IPS DF 4.7 (cell line): ENCODE results near the gene LRP3.
"Not testable (repeated sequence)": the region's sequence is repeated elsewhere in the genome, so short reads cannot be mapped to it uniquely, and the experiment has no call there.

ENCODE experiments used
- DNase-seq: peaks from one replicate; pipeline ENCODE4 v3.0.0-alpha.2; 2013; ENCODE audit warnings: low spot score; ENCODE audit errors: extremely low read depth

LRP3 gene

DNA sequence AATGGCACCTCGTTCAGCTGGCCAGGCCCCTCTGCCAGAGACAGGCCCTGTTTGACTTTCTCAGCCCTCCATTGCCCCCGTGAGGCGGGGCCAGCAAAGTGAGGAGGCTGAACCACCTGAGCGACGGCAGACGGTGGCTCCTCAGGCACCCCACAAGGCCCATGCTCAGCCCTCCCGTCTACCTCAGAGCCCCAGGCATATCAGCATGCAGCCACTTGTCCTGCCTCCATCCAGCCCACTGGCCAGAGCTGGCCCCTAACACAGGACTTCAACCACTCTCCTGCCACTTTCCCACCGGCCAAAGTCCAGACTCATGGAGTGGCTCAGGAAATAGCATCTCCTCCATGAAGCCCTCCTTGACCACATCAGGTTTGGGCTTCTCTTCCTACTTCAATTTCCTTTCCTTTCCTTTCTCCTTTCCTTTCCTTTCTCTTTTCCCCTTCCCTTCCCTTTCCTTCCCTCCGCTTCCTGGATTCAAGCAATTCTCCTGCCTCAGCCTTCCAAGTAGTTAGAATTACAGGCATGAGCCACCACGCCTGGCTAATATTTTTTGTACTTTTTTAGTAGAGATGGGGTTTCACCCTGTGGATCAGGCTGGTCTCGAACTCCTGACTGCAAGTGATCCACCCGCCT is 22.2 kb downstream of the LRP3 start:
- no peak for DNase-seq

DNA sequence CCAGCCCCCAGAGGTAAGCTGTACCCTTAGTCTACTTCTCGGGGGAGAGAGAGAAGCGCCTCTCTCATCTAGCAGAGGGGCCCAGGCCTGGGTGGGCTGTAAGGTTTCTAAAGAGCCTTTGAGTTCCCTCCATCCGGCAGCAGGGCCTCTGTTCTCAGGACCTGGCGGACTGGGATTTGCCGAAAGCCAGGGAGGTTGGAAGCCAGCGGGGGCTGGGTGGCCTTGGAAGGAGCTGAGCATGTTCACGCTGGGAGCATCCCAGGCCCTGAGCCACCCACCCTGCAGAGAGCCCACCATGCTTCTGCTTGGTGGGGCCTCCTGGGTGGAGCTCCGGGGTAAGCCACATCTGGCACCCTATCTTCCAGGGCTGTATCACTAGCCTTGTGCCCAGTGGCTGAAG is 23.8 kb downstream of the LRP3 start:
- no peak for DNase-seq

DNA sequence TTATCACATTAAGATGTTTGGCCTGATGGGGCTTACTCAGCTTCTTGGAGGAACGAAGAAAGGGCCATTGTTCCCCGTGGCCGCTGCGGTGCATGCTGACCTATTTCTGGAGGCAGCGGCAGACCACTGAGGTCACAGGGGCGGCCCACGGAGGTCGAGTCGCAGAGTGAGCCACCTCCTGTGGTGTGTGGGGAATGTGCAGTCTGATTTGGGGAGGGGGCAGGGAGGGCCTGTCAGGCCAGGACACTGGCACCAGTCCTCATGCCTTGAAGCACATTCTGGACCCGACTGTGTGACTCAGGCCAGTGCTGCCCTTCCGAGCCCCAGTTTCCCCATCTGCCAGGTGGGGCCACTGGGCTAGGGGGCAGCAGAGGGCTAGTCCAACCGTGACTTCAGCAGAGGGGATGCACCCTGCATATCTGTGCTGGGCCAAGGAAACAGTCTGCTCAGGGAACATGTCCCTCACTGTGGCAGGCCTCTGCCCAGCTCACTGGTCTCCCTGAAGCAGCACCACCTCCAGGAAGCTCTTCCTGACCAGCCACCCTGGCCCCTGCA is 25.2 kb downstream of the LRP3 start:
- DNase-seq = no peak

DNA sequence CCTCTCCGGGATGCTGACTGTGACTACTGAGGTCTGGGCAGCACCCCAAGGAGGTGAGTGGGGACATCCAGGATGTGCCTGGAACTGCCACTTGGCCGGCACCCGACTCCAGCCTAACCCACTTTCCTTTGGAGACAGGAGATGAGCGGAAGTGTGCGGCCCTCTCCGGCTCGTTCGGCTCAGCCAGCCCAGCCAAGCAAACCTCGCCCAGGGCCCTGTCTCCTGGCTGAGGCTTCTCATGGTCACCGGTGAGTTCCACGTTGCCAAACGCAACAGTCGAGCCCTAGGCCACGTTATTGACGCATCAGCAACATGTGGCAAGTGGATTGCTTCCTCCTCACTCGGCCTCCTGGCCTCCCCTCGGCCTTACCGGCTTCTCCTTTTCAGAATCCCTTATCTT is 26.0 kb downstream of the LRP3 start:
- DNase-seq = no peak

DNA sequence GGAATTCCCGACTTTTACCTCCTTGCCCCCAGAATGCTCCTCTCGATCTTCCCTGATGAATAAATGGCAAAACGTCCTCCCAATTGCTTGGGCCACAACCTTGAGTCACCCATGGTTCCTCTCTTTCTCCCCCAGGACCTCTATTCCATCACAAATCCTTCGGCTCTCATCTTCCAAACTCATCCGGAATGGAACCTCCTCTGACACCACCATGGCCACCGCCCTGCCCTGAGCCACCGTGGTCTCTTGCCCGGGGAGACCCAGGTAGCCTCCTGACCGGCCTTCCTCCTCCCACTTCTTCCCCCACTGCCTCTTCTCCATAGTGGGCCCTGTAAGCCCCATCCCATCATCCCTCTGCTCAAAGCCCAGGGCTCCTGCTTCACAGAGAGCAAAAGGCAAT is 26.6 kb downstream of the LRP3 start:
- no peak for DNase-seq

DNA sequence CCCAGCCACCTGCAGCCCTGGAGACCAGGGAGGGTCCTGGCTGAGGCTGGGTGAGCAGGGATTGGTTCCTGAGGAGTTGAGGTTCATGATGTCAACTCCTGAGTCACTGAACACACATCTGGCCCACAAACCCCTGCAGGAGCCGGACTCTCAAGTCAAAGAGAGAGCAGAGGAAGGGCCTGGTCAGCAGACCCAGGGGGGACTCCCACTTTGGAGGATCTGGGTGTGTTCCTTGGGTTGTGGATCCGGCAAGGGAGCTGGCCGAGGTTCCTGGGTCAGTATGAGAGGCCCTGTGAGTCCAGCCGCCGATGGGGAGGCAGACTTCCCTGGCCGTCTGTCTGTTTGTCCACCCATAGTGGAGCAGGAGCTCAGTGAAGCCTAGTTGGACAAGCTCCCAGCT is 27.5 kb downstream of the LRP3 start:
- DNase-seq = no peak

DNA sequence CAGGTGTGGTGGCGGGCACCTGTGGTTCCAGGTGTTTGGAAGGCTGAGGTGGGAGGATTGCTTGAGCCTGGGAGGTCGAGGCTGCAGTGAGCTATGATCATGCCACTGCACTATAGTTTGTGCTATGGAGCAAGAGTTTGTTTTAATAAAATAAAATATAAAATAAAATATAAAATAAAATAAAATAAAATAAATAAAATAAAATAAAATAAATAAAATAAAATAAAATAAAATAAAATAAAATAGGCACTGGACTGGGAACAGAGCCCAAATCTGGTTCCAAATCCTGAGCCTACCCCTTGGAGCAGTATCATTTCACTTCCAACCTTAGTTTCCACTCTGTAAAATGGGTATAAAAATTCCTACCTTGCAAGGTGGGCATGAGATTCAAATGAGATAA is 28.1 kb downstream of the LRP3 start:
- not testable (repeated sequence) for DNase-seq

DNA sequence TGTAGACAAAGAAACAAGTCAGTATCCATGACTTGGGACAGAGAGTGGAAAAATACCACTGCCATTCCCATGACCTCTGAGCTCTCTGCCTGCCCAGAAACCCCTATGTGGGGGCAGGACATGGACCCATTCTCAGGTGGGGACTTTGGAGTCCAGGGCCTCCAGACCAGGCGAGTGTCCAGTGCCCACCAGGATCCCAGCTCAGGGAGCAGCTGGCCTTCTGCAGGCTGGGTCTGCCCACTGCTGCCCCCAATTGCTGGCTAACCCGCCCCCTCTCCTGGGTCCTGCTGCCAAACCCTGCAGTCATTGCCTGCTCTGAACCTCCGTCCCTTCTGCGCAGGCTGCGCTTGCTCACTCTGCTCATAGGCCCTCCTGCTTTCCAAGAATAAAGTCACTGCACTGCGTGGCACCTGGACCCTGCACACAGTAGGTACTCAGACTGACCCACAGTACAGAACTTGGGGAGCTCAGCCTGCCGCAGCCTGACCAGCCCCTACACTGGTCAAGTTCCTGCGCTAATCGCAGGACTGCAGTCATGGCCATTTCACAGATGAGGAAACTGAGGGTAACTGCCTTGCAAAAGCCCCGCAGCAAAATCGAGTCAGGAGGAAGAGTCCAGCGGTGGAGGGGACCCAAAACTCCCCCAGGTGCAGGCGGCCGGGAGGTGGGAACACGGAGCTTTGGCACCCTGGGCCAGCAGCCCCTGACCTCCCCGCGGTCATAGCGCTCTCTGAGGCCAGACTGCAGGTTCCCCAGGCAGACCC is 30.7 kb downstream of the LRP3 start:
- no peak for DNase-seq

DNA sequence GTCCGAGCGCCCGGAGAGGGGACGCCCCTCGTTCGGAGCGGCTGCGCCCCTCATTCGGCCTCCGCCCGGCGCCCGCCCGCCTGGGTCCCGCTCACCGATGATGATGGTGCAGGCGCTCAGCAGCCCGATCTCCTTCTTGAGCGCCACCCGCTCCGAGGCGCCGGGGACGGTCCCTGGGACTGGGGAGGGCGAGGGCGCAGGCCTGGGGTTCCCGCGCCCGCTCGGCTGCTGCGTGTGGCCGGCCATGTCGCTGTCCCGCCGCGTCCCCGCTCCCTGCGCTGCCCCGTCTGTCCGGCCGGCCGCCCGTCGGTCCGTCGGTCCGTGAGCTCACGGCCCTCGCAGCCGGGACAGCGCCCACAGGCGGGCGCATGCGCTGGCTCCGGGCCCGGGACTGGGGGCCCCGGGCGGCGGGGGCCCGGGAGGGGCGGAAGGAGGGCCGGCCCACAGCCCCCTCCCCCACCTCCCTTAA is 31.4 kb downstream of the LRP3 start, which contains the start of gene SLC7A10:
SLC7A10 (minus strand) TSS at position 393 of the 469 bp plus-strand sequence; CDS start at position 246, 147 bp downstream.
- DNase-seq = no peak

DNA sequence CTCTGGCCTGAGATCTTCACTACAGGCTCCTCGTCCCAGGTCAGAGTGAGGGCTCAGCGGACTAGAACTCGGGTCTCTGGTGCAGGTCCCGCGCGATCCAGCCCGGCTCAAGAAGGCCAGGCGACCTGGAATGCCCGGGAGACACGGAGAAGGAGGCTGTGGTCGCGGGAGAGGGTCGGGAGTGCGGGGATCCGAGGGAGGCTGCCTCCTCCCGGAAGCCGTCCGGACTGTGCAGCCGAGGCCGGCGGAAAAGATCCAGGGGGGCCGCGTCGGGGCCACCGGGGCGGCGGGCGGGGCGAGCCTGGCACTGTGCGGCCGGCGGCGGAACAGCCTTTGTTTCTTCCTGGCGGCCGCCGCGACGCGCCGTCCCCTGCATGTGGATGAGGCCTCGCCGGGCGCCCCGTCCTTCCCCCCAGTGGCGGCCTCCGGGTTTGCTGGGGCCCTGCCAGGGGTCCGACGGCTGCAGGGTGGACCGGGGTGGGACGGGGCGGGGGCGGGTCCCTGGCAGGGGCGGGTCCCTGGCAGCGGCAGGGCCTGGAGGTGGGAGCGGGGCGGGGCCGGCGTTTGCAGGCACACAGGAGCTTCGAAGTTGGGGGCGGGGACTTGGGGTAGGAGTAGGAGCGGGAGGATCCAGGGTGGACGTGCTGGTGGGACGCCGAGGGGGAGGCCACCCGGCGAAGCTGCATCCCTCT is 32.6 kb downstream of the LRP3 start:
- no peak for DNase-seq

DNA sequence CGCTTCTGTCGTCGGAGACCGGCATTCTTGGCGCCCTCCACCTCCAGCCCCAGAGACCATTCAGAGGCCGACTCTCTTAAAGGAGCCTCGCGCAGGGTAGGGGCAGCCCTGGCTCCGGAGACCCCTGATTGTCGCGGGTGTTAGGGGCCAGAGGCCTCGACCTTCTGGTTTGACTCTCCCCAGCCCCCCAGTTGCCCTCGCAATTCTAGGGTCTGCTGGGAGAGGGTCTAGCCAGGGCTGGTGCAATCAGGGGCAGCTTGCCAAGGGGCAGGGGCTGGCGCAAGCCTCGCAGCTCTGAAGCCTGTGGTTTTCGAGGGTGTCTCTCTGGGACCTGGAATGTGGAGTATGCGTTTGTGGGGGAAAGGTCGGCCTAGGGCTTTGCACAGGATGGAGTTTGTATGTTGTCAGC is 33.1 kb downstream of the LRP3 start:
- DNase-seq = no peak

DNA sequence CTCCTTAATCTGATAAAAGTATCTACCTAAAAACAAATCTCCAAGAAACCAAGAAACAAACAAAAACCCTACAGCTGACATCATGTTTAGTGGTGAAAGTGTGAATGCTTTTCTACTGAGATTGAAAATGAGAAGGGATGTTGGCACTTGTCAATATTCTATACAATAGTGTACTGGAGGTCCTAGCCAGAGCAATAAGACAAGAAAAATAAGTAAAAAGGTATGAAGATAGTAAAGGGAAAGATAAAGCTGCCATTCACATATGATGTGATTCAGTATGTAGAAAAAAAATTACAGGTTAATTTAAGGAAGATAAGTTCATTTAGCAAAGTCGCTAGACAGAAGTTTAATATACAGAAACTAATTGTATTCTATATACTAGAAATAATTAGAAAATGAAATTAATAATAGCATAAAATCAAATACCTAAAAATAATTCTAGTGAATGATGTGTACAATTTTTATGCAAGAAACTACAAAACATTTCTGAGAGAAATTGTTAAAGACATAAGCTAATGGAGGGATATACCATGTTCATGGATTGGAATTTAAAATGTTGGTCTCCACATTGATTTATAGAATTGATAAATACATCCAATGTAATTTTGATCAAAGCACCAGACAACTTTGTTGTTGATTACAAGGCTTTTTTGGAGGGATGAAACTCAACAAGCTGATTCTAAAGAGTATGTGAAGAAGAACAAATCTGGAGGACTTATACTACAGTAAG is 33.9 kb downstream of the LRP3 start:
- DNase-seq = no peak

DNA sequence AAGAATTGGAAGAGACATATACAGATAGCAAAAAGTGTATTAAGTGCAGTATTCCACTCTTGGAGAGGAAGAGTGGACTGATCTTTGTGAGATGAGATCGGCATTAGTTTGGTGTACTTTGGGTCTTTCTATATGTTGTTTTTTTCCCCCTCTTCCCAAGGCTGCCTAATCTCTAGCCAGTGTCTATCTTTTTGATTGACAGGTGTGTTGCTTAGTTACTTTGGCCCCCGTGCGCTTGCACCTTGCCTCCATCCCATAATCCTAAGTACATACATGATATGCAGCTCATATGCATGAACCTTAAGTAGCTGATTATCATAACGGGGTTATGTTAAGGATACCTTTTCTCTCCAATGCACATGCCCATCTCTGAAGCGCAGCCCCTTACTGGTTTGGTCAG is 35.8 kb downstream of the LRP3 start:
- no peak for DNase-seq

DNA sequence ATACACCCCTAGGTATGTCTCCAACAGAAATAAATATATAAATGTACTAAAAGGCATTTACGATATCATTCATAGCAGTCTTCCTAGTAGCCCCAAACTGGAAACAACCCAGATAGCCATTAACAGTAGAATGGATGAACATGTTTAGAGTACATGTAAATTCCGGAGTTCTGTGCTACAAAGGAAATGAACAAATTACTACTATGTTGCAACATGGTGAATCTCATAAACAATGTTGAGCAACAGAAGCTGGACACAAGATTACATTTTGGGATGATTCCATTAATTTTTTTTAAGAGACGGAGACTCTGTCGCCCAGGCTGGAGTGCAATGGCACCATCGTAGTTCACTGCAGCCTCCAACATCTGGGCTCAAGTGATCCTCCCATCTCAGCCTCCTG is 37.4 kb downstream of the LRP3 start:
- DNase-seq = no peak

DNA sequence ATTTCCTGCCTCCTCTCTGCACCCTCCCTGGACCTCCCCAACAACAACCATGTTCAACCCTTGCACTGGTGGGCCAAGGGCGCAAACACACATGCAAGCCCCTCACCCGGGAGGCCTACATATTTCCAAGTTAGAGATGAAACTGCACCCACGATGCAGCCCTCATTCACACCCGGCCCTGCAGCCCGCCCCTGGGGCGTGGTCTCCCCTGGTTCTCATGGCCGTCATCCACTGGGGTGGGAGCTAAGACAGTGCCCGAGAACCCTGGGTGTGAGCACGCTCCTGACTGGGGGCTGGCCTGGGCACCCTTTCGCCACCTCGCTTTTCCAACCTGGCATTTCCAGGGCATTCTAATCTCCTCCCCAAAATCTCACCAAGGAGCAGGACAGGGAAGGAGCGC is 38.5 kb downstream of the LRP3 start:
- DNase-seq = no peak

DNA sequence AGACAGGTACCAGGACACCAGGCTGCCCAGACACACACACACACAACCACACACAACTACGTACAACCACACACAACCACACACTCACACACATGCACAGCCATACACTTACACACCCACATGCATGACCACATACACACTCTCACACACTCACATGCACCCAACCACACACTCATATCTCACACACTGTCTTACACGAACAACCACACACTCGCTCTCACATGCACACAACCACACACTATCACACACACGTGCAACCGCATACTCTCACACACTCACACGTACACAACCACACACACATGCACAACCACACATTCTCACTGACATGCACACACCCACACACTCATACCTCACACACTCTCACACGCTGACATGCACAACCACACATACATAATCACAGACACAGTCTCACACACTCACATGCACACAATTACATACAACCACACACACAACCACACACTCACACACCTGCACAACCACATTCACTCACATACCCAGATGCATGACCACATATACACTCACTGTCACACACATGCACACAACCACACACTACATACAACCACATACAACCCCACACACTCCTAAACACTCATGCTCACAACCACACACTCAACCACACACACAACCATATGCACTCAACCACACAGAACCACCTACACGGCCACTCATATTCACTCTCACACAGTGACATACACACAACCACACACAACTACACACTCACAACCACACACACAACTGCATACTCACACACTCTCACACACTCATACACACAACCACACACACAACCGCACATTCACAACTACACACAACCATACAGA is 39.1 kb downstream of the LRP3 start:
- DNase-seq = no peak

DNA sequence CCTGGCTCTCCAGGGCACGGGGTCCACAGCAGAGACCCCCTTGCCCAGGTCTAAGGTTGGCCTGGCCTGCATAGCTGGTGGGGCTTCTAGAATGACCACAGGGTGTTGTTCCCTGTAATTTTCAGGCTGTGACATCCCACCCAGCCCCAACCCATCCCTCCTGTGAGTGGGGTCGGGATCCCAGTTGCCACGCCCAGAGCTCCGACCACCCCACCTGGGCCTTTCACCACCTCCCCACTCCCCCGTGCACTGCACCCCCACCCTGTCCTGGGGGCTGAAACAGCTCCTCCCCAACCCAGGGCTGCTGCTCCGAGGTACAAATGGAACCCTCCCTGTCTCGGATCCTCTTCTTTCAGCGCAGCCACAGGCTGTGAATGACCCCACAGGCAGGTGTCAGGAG is 40.0 kb downstream of the LRP3 start:
- no peak for DNase-seq

DNA sequence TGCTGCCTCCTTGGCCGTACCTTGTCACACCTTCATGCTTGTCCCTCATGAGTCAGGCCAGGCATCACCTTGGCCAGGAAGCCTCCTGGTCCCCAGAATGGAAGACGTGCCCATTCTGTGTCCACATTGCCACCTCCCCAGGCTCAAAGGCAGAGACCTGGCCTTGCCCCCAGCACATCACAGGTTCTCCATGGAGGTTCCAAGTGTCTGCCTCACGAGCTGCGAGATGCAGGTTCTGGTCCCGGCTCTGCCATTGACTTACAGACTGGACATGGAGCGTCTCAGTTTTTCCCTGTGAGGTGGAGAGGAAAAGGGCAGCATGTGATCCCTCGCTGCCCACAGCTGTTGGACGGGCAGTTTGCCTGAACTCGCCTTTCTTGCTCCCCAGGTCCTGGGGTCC is 40.6 kb downstream of the LRP3 start:
- DNase-seq = no peak

DNA sequence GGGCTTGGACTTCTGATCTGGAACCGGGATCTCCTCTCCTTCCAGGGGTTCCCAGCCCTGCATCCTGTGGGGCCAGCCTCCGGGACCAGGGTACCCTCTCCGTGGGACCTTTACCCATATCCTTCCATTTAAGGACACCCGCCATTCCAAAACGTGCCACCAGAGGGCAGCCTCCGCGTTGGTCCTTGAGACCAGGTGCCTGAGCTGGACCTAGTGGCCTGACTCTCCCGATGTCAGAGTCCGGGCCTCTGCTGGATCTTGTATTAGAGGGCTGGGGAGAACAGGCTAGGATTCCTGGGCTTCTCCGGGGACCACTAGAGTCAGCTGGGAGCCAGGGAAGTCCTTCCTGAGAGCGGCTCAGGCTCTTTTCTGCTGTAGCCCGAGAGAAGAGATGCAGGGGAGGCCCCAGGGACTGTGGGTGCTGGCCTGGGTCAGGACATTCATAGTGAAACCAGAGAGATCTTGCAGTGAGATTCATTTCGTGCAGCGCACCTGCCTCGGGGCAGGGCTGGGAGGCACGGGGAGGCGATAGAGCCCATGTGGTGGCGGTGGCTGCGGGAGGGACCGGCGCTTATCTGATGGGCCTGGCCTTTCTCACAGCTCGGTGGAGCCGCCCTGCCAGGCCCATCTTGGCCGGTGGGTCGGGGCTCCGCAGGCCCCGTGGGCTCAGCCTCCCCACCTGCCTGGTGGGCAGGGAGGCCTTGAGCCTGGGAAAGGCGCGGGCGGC is 41.3 kb downstream of the LRP3 start:
- DNase-seq = no peak

DNA sequence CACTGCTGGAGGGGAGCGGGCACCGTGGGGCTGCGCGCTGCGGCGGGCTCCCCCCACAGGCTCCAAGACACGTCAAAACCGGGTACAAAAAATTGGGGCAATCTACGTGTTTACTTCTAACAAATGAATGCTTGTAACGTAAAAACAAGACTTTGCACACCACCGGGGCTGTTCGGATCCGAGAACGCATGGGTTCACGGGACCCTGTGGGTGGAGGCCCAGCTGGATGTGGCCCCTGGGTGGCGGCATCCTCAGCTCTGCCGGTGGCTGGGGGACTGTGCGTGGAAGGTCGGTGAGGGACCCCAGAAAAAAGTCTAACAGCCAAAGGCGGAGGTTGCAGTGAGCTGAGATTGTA is 41.8 kb downstream of the LRP3 start:
- DNase-seq = no peak
